PC-9 (cell line): ENCODE measurements around the gene CFAP99.

Experiments
- EZH2 ChIP-seq: fragments of 200-600 bp; sonication (generic); IDR thresholded peaks from 2 replicates; pipeline ENCODE4 v1.8.0; 2017; ENCODE audit warnings: antibody characterized with exemption, low read depth
- TF ChIP-seq, protein P1 (sequence below): fragments of 200-600 bp; sonication (generic); conservative IDR thresholded peaks from 2 replicates; pipeline ENCODE4 v1.6.1; 2017; ENCODE audit warnings: mixed run types, antibody characterized with exemption, mild to moderate bottlenecking, moderate library complexity

DNA sequence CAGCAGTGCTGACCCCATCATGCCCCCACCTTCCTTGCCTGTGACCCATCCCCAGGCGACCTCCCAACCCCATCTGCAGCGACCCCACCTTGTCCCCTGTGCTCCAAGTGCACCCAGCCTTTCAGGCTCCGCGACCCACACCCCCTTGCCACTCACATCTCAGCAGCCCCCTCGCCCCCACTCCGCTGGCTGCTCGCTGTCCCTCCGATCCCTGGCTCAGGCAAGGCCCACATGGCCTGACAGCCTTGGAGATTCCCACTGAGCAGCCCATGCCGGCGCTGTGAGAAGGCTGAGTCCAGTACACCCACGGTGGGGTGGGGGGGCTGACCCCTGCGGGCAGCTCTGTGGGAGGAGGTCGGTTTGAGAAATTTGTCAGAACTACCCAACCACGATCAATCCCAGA is 9.4 kb upstream of the CFAP99 start:
- TF ChIP-seq, protein P1, sequence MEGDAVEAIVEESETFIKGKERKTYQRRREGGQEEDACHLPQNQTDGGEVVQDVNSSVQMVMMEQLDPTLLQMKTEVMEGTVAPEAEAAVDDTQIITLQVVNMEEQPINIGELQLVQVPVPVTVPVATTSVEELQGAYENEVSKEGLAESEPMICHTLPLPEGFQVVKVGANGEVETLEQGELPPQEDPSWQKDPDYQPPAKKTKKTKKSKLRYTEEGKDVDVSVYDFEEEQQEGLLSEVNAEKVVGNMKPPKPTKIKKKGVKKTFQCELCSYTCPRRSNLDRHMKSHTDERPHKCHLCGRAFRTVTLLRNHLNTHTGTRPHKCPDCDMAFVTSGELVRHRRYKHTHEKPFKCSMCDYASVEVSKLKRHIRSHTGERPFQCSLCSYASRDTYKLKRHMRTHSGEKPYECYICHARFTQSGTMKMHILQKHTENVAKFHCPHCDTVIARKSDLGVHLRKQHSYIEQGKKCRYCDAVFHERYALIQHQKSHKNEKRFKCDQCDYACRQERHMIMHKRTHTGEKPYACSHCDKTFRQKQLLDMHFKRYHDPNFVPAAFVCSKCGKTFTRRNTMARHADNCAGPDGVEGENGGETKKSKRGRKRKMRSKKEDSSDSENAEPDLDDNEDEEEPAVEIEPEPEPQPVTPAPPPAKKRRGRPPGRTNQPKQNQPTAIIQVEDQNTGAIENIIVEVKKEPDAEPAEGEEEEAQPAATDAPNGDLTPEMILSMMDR = no peak
- no peak for TF ChIP-seq EZH2
